HepG2 (cell line): ENCODE data around the gene TCEA3. TPM values are rescaled to one million over a fixed set of nuclear protein-coding genes. Genes with fewer than 3 reads are reported as not detected.

ENCODE experiments used
- ARHGAP35 ChIP-seq: sonication (generic); formaldehyde crosslinking; IDR thresholded peaks from 2 replicates; pipeline ENCODE4 v1.9.0; 2022; ENCODE audit warnings: mild to moderate bottlenecking, inconsistent platforms, moderate library complexity, missing genetic modification reagents, borderline replicate concordance
- BRF2 ChIP-seq: sonication (generic); formaldehyde crosslinking; IDR thresholded peaks from 2 replicates; pipeline ENCODE4 v1.8.1; 2022; ENCODE audit warnings: mild to moderate bottlenecking, missing genetic modification reagents
- CCDC6 ChIP-seq: sonication (generic); formaldehyde crosslinking; IDR thresholded peaks from 2 replicates; pipeline ENCODE4 v1.8.1; 2022; ENCODE audit warnings: mild to moderate bottlenecking, missing genetic modification reagents, moderate library complexity
- ELF3 ChIP-seq: IDR thresholded peaks from 2 replicates; pipeline ENCODE4 v1.6.1; 2016; ENCODE audit warnings: missing genetic modification reagents, missing compliant biosample characterization
- KLF11 ChIP-seq: IDR thresholded peaks from 2 replicates; pipeline ENCODE4 v1.6.1; 2016; ENCODE audit warnings: missing compliant biosample characterization
- KLF16 ChIP-seq, 2 experiments: sonication (generic) in 1 of 2; formaldehyde crosslinking in 1 of 2; IDR thresholded peaks; 2 replicates each; pipeline versions ENCODE4 v1.6.1 to v1.8.0; 2016 to 2023; ENCODE audit warnings: missing genetic modification reagents in 2 of 2, missing compliant biosample characterization in 1 of 2
- LCORL ChIP-seq, 2 experiments: fragments of 450-650 bp in 1 of 2; sonication (generic) in 1 of 2; formaldehyde crosslinking in 1 of 2; IDR thresholded peaks; 2 replicates each; pipeline versions ENCODE4 v1.5.0 to v1.6.1; 2017 to 2020; ENCODE audit warnings: antibody characterized with exemption in 1 of 2, missing genetic modification reagents in 1 of 2
- NR2C2 ChIP-seq: sonication (generic); formaldehyde crosslinking; IDR thresholded peaks from 2 replicates; pipeline ENCODE4 v1.4.0; 2020; ENCODE audit warnings: missing genetic modification reagents, mild to moderate bottlenecking, moderate library complexity, borderline replicate concordance
- NR2F6 ChIP-seq, 2 experiments: IDR thresholded peaks; 2 replicates each; pipeline ENCODE4 v1.6.1; 2016; ENCODE audit warnings: antibody characterized with exemption in 1 of 2, mild to moderate bottlenecking in 1 of 2
- POLR2AphosphoS5 ChIP-seq: IDR thresholded peaks from 2 replicates; pipeline ENCODE4 v1.6.1; 2012; ENCODE audit warnings: low read depth, low read length
- RXRB ChIP-seq: IDR thresholded peaks from 2 replicates; pipeline ENCODE4 v1.6.1; 2016; ENCODE audit warnings: borderline replicate concordance, missing genetic modification reagents, missing compliant biosample characterization
- SMAD9 ChIP-seq: sonication (generic); formaldehyde crosslinking; IDR thresholded peaks from 2 replicates; pipeline ENCODE4 v1.5.1; 2020; ENCODE audit warnings: mild to moderate bottlenecking, missing genetic modification reagents
- SUZ12 ChIP-seq: fragments of 150-350 bp; IDR thresholded peaks from 2 replicates; pipeline ENCODE4 v1.6.1; 2014; ENCODE audit warnings: low read depth, low read length
- THAP9 ChIP-seq: sonication (generic); formaldehyde crosslinking; IDR thresholded peaks from 2 replicates; pipeline ENCODE4; 2020; ENCODE audit warnings: missing genetic modification reagents, mild to moderate bottlenecking, borderline replicate concordance
- YEATS4 ChIP-seq: sonication (generic); formaldehyde crosslinking; IDR thresholded peaks from 2 replicates; pipeline ENCODE4 v1.4.0; 2020; ENCODE audit warnings: missing genetic modification reagents, borderline replicate concordance
- ZFP36L2 ChIP-seq: sonication (generic); formaldehyde crosslinking; IDR thresholded peaks from 2 replicates; pipeline ENCODE4 v1.4.0; 2020; ENCODE audit warnings: missing genetic modification reagents
- ZHX1 ChIP-seq: sonication (generic); formaldehyde crosslinking; IDR thresholded peaks from 2 replicates; pipeline ENCODE4 v1.8.1; 2022; ENCODE audit warnings: low read depth, mild to moderate bottlenecking, missing genetic modification reagents
- ZNF230 ChIP-seq: sonication (generic); formaldehyde crosslinking; IDR thresholded peaks from 2 replicates; pipeline ENCODE4 v1.4.0; 2020; ENCODE audit warnings: mild to moderate bottlenecking, missing genetic modification reagents
- ZNF24 ChIP-seq: fragments of 450-650 bp; IDR thresholded peaks from 2 replicates; pipeline ENCODE4 v1.6.1; 2017; ENCODE audit warnings: antibody characterized with exemption, mild to moderate bottlenecking
- ZNF546 ChIP-seq: sonication (generic); formaldehyde crosslinking; conservative IDR thresholded peaks from 2 replicates; pipeline ENCODE4 v1.8.1; 2023; ENCODE audit warnings: mild to moderate bottlenecking, missing genetic modification reagents
- ZNF577 ChIP-seq: sonication (generic); formaldehyde crosslinking; IDR thresholded peaks from 2 replicates; pipeline ENCODE4 v1.4.0; 2020; ENCODE audit warnings: mild to moderate bottlenecking, low read depth, missing genetic modification reagents, borderline replicate concordance
- ZNF772 ChIP-seq: sonication (generic); formaldehyde crosslinking; IDR thresholded peaks from 2 replicates; pipeline ENCODE4 v1.5.0; 2020; ENCODE audit warnings: mild to moderate bottlenecking, missing genetic modification reagents
- polyA plus RNA-seq, 8 experiments: library from polyadenylated mRNA; depleted of rRNA in 3 of 8; stranded (reverse) in 7 of 8; unstranded in 1 of 8; fragments of >200 nt; fragmentation: Illumina TruSeq in 4 of 8; extraction: Trizol in 4 of 8; gene quantifications; 2 replicates each; pipeline versions ENCODE4 v1.2.1 to v1.2.3, GENCODE V29; 2011 to 2016; ENCODE audit warnings: low read depth in 4 of 8, missing spikeins in 1 of 8, mixed read lengths in 1 of 8; ENCODE audit not compliant: insufficient read depth in 1 of 8
- total RNA-seq, 5 experiments: library from RNA; depleted of rRNA; stranded (reverse); fragments of >200 nt; fragmentation: Illumina TruSeq; extraction: Trizol; gene quantifications; 2 replicates each; pipeline ENCODE4 v1.2.3, GENCODE V29; 2016; ENCODE audit warnings: low read depth in 1 of 5

TCEA3 gene
- total and polyA plus RNA-seq, 2 of the 13 experiments (the other 11 are each of a cell fraction or from before 2014, with no cell fraction given): 55.5 to 84.6 TPM

GRCh38 chr1:23368562-23369334 lies 55.8 kb downstream of the TCEA3 start (continued):
- TF ChIP-seq ZNF24: 0 out of 2 replicates have a peak, but pooled peaks have one; percentile 4
- peak; percentile 75 for TF ChIP-seq ZNF772 (CRISPR knock-in tag)
- no peak for TF ChIP-seq NR2F6 (IDR thresholded peaks at IDR 0.05)
- peak; percentile 12; the same call in 1 of the 2 replicates for TF ChIP-seq NR2F6 (CRISPR knock-in tag; IDR thresholded peaks at IDR 0.05)
- TF ChIP-seq BRF2 (CRISPR knock-in tag): peak; percentile 90; the same call in 1 of the 2 replicates
- TF ChIP-seq ZNF577 (CRISPR knock-in tag): peak; percentile 49; the same call in 1 of the 2 replicates
- TF ChIP-seq LCORL (IDR thresholded peaks at IDR 0.05): no peak
- TF ChIP-seq LCORL (CRISPR knock-in tag; IDR thresholded peaks at IDR 0.05): peak; percentile 9; the same call in 1 of the 2 replicates
- TF ChIP-seq RXRB (CRISPR knock-in tag): peak; percentile 47; the same call in 1 of the 2 replicates
- TF ChIP-seq THAP9: 0 out of 2 replicates have a peak, but pooled peaks have one; percentile 39
- TF ChIP-seq ZNF546 (CRISPR knock-in tag): peak; percentile 44
- peak; percentile 76 for TF ChIP-seq SUZ12
- peak; percentile 91 for TF ChIP-seq POLR2AphosphoS5
- peak; percentile 74; the same call in 1 of the 2 replicates for TF ChIP-seq CCDC6
- TF ChIP-seq ARHGAP35: no peak; the same call in 1 of the 2 replicates
- TF ChIP-seq KLF16 (CRISPR knock-in tag; IDR thresholded peaks at IDR 0.05): peak in 1 of 2 experiments; percentile 80; a peak in 2 of 4 replicates
- TF ChIP-seq ZFP36L2: no peak
- TF ChIP-seq YEATS4: peak; percentile 74
- TF ChIP-seq ZHX1 (CRISPR knock-in tag): peak; percentile 45; the same call in 1 of the 2 replicates
- TF ChIP-seq ELF3 (CRISPR knock-in tag): peak; percentile 14; the same call in 1 of the 2 replicates
- peak; percentile 74; the same call in 1 of the 2 replicates for TF ChIP-seq ZNF230 (CRISPR knock-in tag)
- TF ChIP-seq KLF11: peak; percentile 69; the same call in 1 of the 2 replicates
- peak; percentile 84; the same call in 1 of the 2 replicates for TF ChIP-seq SMAD9 (CRISPR knock-in tag)
- TF ChIP-seq NR2C2 (CRISPR knock-in tag): peak; percentile 31; the same call in 1 of the 2 replicates
